ENCODE measurements around the gene ZNHIT3. TPM values are rescaled to one million over a fixed set of nuclear protein-coding genes. Genes with fewer than 3 reads are reported as not detected.

Gene ZNHIT3
- total and polyA plus RNA-seq, 10 of the 15 experiments (the other 5 are each of a cell fraction or from before 2014, with no cell fraction given) = 34.1 to 128 (median 55.6) TPM

DNA sequence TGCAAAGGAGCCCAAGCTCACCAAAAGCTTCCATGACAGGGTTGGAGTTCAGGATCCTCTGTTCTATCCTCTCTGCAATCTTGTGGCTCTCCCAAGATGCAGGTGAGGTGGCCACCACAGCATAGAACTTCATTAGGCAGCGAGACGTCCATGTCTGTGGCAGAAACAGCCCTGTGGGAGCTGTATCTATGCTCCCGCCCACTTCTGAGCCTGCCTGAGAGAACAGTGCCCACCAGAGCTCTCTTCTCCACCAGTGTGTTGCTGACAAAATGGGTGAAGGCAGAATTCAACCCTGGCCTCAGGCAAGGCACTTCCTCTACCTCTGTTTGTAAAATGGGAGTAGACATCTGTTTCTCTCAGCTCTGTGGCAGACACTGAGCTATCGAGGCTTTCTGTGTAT, 29.4 kb downstream of the ZNHIT3 start:
- Histone ChIP-seq H3K79me2 (ENCODE audit: control insufficient read depth, insufficient read depth, low read length) (no peaks in the 10 kb centered on the region), H2AFZ (ENCODE audit: control insufficient read depth, low read depth, low read length) (no peak overlapping the region), H4K20me1 (ENCODE audit: control insufficient read depth, insufficient read depth) (no peaks in the 10 kb centered on the region), H3K4me3 (no peak overlapping the region), H3K4me2 (ENCODE audit: control insufficient read depth, insufficient read depth) (no peak overlapping the region), H3K9ac (ENCODE audit: control insufficient read depth, insufficient read depth, low read length) (no peak overlapping the region), H3K36me3 (ENCODE audit: control insufficient read depth in 2 of 2, insufficient read depth in 2 of 2, low read length in 1 of 2) (peaks cover 11 to 28% of the 10 kb centered on the region in 2 experiments; a peak in 3 of 4 replicates), H3K27ac (ENCODE audit: control insufficient read depth, insufficient read depth) (no peak overlapping the region), H3K27me3 (replicated peaks in 1 of 2; ENCODE audit: control insufficient read depth in 2 of 2, insufficient read depth in 2 of 2, low read length in 1 of 2) (no peaks in the 10 kb centered on the region), H3K4me1 (ENCODE audit: control insufficient read depth, insufficient read depth, low read length) (peaks cover 6% of the 10 kb centered on the region; the same call in 1 of the 2 replicates), H3K9me3 (replicated peaks; ENCODE audit: control insufficient read depth, insufficient read depth, low read length) (no peaks in the 10 kb centered on the region; the same call in 2 of the 3 replicates)
- ChIA-PET SMC1A (ENCODE audit: uncharacterized antibody, unreplicated experiment) (no interaction called here), CTCF (interaction anchor here (1.4 kb wide), 1 partner anchor 50 kb away, joined by 3 read pairs; no protein-coding TSS in a partner anchor), RAD21 (ENCODE audit: unreplicated experiment) (no interaction called here), POLR2A (interaction anchor here (0.5 to 0.8 kb wide), 3 partner anchors 11 to 431 kb away, joined by 3 to 4 read pairs (median 3); no protein-coding TSS in a partner anchor)
- ATAC-seq (no peak), FAIRE-seq (no peak), DNase-seq (ENCODE audit: low read depth, low spot score) (no peak)
- in situ Hi-C loops (cut with MboI) = no loop called here
- WGBS (ENCODE audit: insufficient coverage, insufficient replicate concordance, low lambda C conversion rate, missing lambda C conversion rate) = 82% methylated on average over 4 of the region's 4 CpGs
- TF ChIP-seq STAT3 (IDR thresholded peaks at IDR 0.05; ENCODE audit: low read depth, low read length) (no peak), EZH2 (IDR thresholded peaks at IDR 0.05; ENCODE audit: borderline replicate concordance, control insufficient read depth, low read depth, low read length) (no peak), SMAD5 (IDR thresholded peaks at IDR 0.05; ENCODE audit: low read depth) (no peak), PAX5 (IDR thresholded peaks at IDR 0.05; ENCODE audit: borderline replicate concordance, low read depth, low read length) (no peak), POLR2AphosphoS2 (IDR thresholded peaks at IDR 0.05; ENCODE audit: low read depth, low read length) (no peak), CREM (IDR thresholded peaks at IDR 0.05; ENCODE audit: low read depth) (no peak), FOXK2 (IDR thresholded peaks at IDR 0.05) (no peak), ZNF24 (IDR thresholded peaks at IDR 0.05) (no peak), ZSCAN29 (IDR thresholded peaks at IDR 0.05) (no peak), PAX8 (IDR thresholded peaks at IDR 0.05) (no peak), ASH2L (IDR thresholded peaks at IDR 0.05; ENCODE audit: borderline replicate concordance, low read depth) (no peak), MYB (IDR thresholded peaks at IDR 0.05; ENCODE audit: borderline replicate concordance, low read depth, low read length) (no peak), RCOR1 (conservative IDR thresholded peaks at IDR 0.05; ENCODE audit: low read depth, low read length) (no peak)
- TF ChIP-seq, protein P1, sequence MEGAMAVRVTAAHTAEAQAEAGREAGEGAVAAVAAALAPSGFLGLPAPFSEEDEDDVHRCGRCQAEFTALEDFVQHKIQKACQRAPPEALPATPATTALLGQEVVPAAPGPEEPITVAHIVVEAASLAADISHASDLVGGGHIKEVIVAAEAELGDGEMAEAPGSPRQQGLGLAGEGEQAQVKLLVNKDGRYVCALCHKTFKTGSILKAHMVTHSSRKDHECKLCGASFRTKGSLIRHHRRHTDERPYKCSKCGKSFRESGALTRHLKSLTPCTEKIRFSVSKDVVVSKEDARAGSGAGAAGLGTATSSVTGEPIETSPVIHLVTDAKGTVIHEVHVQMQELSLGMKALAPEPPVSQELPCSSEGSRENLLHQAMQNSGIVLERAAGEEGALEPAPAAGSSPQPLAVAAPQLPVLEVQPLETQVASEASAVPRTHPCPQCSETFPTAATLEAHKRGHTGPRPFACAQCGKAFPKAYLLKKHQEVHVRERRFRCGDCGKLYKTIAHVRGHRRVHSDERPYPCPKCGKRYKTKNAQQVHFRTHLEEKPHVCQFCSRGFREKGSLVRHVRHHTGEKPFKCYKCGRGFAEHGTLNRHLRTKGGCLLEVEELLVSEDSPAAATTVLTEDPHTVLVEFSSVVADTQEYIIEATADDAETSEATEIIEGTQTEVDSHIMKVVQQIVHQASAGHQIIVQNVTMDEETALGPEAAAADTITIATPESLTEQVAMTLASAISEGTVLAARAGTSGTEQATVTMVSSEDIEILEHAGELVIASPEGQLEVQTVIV (IDR thresholded peaks at IDR 0.05; ENCODE audit: borderline replicate concordance, partially characterized antibody) = no peak
- TF ChIP-seq, protein P2, sequence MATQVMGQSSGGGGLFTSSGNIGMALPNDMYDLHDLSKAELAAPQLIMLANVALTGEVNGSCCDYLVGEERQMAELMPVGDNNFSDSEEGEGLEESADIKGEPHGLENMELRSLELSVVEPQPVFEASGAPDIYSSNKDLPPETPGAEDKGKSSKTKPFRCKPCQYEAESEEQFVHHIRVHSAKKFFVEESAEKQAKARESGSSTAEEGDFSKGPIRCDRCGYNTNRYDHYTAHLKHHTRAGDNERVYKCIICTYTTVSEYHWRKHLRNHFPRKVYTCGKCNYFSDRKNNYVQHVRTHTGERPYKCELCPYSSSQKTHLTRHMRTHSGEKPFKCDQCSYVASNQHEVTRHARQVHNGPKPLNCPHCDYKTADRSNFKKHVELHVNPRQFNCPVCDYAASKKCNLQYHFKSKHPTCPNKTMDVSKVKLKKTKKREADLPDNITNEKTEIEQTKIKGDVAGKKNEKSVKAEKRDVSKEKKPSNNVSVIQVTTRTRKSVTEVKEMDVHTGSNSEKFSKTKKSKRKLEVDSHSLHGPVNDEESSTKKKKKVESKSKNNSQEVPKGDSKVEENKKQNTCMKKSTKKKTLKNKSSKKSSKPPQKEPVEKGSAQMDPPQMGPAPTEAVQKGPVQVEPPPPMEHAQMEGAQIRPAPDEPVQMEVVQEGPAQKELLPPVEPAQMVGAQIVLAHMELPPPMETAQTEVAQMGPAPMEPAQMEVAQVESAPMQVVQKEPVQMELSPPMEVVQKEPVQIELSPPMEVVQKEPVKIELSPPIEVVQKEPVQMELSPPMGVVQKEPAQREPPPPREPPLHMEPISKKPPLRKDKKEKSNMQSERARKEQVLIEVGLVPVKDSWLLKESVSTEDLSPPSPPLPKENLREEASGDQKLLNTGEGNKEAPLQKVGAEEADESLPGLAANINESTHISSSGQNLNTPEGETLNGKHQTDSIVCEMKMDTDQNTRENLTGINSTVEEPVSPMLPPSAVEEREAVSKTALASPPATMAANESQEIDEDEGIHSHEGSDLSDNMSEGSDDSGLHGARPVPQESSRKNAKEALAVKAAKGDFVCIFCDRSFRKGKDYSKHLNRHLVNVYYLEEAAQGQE (IDR thresholded peaks at IDR 0.05; ENCODE audit: low read depth, low read length) = no peak
- TF ChIP-seq, protein P3, sequence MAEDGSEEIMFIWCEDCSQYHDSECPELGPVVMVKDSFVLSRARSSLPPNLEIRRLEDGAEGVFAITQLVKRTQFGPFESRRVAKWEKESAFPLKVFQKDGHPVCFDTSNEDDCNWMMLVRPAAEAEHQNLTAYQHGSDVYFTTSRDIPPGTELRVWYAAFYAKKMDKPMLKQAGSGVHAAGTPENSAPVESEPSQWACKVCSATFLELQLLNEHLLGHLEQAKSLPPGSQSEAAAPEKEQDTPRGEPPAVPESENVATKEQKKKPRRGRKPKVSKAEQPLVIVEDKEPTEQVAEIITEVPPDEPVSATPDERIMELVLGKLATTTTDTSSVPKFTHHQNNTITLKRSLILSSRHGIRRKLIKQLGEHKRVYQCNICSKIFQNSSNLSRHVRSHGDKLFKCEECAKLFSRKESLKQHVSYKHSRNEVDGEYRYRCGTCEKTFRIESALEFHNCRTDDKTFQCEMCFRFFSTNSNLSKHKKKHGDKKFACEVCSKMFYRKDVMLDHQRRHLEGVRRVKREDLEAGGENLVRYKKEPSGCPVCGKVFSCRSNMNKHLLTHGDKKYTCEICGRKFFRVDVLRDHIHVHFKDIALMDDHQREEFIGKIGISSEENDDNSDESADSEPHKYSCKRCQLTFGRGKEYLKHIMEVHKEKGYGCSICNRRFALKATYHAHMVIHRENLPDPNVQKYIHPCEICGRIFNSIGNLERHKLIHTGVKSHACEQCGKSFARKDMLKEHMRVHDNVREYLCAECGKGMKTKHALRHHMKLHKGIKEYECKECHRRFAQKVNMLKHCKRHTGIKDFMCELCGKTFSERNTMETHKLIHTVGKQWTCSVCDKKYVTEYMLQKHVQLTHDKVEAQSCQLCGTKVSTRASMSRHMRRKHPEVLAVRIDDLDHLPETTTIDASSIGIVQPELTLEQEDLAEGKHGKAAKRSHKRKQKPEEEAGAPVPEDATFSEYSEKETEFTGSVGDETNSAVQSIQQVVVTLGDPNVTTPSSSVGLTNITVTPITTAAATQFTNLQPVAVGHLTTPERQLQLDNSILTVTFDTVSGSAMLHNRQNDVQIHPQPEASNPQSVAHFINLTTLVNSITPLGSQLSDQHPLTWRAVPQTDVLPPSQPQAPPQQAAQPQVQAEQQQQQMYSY (CRISPR knock-in tag; IDR thresholded peaks at IDR 0.05) = no peak
- no TSS peak for BruUV-seq (replicated peaks)
- intact Hi-C loops (cut with micrococcal nuclease; ENCODE audit: unreplicated experiment) = no loop called here
